HG03521 (cell line): Measurements from ENCODE around the gene LIMK1.
"Not testable (repeated sequence)": the region's sequence is repeated elsewhere in the genome, so short reads cannot be mapped to it uniquely, and the experiment has no call there.

Experiments used
- ATAC-seq: cut with Tn5 transposase; IDR thresholded peaks from one replicate; pipeline ENCODE4 v1.9.1; 2021; ENCODE audit warnings: mild to moderate bottlenecking, moderate library complexity; ENCODE audit not compliant: unreplicated experiment

LIMK1 gene

DNA sequence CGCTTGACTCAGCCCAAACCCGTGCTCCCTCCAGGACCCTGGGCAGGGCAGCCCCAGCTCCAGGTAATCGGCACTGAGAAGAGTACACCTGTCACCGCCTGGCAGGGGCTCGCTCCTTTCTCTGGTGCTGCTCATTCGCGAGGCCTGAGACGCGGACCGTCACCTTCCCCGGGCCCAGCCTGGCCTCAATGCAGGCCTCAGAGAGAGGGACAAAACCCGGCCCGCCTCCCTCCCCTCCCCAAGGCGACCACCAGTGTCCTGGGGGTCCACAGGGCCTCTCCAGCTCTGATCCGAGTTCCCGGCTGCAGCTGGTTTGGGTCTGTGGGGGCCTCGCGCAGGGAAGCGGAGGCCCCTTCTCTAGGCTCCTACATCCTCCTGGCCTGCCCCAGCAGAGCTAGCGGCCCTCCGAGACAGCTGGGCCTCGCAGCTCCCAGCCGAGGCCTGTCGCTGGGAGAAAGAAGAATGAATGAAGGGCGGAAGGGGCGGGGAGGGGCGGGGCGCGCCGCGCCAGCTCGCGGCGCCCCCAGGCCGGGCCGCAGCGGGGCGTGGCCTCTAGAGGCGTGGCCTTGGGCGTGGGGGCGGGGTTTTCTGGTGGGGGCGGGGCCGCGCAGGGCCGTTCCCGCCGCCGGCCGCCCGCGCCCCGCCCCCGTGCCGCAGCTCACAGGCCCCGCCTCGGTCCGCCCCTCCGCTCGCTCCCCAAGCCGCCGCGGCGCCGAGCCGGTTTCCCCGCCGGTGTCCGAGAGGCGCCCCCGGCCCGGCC lies at the start of gene LIMK1:
Gene LIMK1 (plus strand): TSS at position 688 of the 760 bp plus-strand sequence. CDS start 187 bp downstream, outside the sequence.
- peak; percentile 74 for ATAC-seq

DNA sequence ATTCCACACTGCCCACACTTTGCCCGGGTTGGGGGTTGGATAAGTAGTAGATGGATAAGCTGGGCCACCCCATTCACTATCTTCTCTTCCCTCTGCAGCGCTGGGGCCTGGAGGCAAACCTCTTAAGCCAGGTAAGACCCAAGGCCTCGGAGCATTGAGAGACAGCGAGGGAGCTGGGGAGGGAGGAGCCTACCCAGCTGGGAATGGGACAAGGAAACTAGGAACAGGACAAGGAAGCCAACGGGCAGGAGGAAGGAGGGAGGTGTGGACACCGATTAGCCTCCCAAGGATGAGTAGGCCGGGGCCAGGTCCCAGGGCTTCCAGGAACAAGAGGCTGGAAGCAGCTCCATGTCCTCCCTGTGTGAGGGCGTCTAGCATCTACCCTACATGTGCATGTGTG lies 46.0 kb upstream of the LIMK1 start:
- no peak for ATAC-seq

- no peak for ATAC-seq
Measured at GRCh38 chr7:74038194-74038961, 45.2 kb upstream of the LIMK1 start.

DNA sequence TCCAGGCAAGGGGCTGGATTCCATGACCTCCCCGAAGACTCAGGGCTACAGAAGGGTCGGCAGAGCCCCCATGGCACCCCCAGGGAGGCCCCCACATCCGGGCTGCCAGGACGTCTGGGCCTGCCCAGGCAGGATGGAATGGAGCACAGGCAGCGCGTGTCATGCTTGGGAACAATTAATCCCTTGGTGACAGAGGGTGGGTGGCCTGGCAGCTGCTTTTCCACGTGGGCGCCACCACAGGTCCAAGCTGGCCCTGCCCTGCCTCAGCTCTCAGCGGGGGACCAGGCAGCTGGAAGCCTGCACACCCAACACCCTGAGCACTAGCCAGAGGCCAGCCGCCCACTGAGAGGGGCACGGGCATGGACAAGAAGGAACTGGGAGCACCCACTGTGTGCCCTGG lies 44.3 kb upstream of the LIMK1 start:
- no peak for ATAC-seq

DNA sequence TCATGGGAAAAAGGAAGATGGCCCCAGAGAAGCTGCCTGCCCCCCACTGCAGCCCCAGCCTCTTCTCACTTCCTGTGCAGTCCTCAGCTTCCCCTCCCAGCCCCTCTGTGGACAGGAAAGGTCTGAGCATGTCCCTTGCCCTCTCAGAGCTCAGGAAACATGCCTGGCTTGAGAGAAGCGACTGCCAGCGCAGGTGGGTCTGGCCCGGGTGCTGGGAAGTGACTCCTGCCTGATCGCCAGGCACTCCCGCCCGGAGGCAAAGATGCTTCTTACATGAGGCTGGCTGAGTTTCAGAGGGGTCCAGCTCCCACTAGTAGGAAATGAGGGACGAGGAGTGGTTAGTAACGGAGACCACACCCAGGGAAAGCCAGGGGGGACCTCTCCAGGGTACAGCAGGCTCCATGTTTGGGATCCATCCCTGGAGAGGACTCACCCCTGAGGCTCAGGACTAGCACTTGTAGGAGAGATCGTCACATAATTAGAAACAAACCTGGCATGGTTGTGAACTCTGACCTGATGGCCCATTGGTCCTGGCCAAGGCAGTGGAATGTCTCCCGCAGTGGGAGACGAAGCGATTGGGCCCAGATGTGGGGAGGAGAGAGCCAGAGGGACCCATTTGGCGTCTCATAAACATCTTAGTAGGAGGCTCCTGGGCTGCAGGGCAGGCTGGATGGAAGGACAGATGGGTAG lies 43.4 kb upstream of the LIMK1 start:
- no peak for ATAC-seq

DNA sequence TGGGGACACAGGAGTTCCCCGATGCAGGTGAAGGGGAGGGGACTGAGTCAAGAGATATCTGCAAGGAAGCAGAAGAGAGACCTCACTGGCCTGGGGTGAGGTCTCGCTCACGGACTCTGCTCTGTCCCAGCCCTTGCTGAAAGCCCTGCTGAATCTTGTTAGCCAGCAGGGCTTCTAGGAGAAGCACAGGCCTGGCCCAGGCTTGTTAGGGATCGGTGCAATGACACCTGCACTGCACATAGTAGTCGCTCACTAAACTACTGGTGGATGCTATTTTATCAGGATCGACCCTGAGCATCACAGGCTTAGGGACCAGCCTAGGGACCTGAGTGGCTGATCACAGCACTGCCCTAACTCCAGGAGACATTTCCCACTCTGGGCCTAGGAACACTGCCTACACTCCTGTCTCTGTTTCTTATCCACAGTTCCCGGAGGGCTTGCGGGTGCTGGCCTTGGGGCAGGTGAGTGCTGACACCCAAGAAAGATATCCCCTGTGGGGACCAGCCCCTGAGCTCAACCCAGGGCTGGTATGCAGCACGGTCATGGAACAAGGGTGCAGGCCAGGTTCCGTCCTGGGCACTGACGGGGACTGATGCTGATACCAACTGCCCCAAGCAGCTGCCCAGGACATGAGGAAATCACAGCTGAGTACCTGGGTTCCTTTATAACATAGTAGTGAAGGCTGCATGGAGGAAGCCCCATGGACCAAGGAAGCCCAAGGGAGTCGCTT lies 42.6 kb upstream of the LIMK1 start:
- no peak for ATAC-seq

DNA sequence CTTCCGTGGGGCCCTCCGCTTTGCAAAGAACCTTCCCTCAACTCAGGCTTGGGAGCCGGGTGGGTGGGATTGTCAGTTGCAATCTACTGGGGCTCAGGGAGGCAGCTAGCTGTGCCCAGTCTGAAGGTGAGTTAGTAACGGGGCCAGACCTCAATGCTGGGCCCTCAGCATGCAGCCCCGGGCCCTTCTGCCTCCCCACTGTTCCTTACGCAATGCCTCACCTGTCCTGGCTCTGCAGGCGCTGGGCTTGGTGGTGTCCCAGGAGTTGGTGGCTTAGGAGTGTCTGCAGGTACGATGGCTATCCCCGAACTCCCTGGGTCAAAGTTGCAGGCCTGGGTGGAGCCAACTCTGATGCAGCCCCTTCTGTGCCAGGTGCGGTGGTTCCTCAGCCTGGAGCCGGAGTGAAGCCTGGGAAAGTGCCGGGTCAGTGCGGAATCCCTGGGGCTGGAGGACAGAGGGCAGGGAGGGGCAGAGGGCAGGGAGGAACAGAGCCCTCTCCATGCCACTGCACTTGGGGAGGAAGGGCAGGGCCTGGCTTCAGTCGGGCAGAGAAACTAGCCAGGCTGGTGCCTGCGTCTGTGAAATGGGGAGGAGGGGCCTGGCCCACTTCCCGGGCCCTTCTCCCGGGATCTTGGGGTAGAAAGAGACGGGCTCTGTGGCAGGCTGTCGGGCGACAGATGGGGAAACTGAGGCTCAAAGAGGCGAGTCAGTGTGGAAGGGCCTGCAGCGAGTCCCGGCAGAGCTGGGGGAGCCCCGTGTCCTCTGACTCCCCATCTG lies 40.7 kb upstream of the LIMK1 start:
- no peak for ATAC-seq

- no peak for ATAC-seq
Measured at GRCh38 chr7:74043523-74043951, 40.1 kb upstream of the LIMK1 start.

- no peak for ATAC-seq
Measured at GRCh38 chr7:74044366-74045350, 38.9 kb upstream of the LIMK1 start.

DNA sequence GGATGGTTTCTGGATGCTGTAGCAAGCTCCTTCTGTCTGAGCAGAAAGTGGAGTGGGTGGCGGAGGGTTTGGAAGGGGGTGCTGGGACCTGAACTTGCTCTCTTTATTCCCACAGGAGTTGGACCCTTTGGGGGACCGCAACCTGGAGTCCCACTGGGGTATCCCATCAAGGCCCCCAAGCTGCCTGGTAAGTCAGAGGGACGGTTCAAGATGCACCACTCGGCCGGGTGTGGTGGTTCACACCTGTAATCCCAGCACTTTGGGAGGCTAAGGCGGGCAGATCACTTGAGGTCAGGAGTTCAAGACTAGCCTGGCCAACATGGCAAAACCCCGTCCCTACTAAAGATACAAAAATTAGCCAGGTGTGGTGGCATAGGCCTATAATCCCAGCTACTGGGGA lies 37.0 kb upstream of the LIMK1 start:
- ATAC-seq, result not testable (repeated sequence)

DNA sequence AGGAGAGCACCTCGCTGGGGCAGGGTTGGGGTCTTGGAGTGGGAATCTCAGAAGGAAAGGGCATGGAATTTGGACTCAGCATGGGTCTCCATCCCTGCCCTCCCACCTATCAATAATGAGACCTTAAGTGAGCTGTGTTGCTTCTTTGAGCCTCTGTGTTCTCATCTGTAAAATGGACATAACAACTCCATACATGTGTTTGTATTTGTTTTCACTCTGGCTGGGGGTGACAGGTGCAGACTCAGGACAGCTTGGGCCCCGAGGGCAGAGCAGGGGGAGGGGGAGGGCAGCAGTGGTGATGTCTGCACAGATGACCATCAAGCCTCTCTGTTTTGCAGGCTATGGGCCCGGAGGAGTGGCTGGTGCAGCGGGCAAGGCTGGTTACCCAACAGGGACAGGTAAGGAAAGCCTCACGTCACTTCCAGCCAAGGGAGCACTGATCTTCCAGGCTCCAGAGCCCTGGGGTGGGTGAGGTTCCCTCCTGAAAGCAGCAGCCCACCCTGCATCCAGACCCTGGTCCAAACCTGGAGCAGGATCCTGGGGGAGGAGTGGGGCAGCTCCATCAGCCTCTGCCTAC lies 35.7 kb upstream of the LIMK1 start:
- ATAC-seq, result no peak

DNA sequence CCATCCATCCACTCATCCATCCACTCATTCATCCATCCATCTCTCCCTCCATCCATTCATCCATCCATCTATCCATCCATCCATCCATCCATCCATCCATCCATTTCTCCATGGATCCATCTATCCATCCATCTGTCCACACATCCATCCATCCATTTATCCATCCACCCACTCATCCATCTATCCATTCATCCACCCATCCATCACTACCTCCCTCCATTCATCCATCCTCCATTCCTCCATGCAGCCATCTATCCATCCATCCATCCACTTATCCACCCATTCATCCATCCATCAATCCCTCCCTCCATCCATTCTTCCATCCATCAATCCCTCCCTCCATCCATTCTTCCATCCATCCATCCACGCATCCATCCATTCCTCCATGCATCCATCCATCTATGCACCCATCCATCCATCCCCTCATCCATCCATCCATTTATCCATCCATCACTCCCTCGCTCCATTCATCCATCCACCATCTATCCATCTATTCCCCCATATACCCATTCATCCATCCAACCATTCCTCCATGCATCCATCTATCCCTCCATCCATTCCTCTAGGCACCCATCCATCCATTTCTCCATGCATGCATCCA lies 34.5 kb upstream of the LIMK1 start:
- ATAC-seq, result no peak

- no peak for ATAC-seq
Measured at GRCh38 chr7:74049997-74050798, 33.4 kb upstream of the LIMK1 start.

DNA sequence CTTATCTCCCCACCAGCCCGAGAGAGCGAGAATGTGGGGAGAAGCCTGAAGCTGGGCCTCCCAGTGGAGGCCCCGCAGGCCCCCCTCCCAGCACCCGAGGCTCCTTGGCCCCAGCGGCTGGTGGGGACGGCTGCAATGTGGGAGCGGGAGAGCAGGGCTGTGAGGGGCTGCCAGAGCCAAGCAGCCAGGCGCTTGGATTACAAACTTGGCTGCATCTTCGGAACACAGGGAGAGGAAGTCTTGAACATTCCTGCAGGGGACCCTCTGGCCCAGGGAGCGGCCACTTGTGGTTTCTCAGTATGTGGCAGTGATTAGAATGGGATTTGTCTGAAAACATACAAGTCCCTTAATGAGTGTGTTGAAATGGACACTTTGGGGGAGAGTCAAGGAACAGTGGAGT lies 32.4 kb upstream of the LIMK1 start:
- no peak for ATAC-seq

- no peak for ATAC-seq
Measured at GRCh38 chr7:74051629-74052410, 31.8 kb upstream of the LIMK1 start.

DNA sequence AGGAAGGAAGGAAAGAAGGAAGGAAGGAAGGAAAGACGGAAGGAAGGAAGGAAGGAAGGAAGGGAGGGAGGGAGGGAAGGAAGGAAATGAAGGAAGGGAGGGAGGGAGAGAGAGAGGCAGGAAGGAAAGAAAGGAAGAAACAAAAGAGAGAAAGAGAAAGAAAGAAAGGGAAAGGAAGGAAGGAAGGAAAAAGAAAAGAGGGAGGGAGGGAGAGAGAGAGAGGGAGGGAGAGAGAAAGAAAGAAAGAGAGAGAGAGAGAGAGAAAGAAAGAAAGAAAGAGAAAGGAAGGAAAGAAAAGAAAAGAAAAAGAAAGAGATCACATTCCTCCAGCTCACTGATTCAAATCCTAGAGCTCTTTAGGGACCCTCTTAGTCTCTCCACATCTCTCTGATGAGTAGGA lies 31.0 kb upstream of the LIMK1 start:
- ATAC-seq, result no peak
